Spinal cord (tissue), 10 donors: Measurements from ENCODE around the gene COL20A1. TPM values are rescaled to one million over a fixed set of nuclear protein-coding genes. Genes with fewer than 3 reads are reported as not detected.
A peak's percentile ranks its signal among the peaks of the same experiment; 100 is the strongest.

Experiments used
- DNase-seq, 6 donors: peaks; one replicate each; pipeline versions ENCODE4 v3.0.0 to v3.0.0-alpha.2; 2013 to 2015; ENCODE audit warnings: low spot score in 6 of 6, low read depth in 4 of 6
- H3K27ac ChIP-seq: one replicate; pipeline ENCODE4 v1.5.1; 2013; ENCODE audit warnings: low read depth, low read length, control low read depth
- H3K27me3 ChIP-seq: one replicate; pipeline ENCODE4 v1.6.1; 2013; ENCODE audit warnings: low read length; ENCODE audit not compliant: control insufficient read depth, insufficient read depth
- H3K36me3 ChIP-seq: one replicate; pipeline ENCODE4 v1.6.1; 2013; ENCODE audit warnings: low read length; ENCODE audit not compliant: control insufficient read depth, insufficient read depth
- H3K4me1 ChIP-seq: one replicate; pipeline ENCODE4 v1.6.1; 2013; ENCODE audit warnings: low read length; ENCODE audit not compliant: control insufficient read depth, insufficient read depth
- H3K4me3 ChIP-seq: one replicate; pipeline ENCODE4 v1.5.1; 2013; ENCODE audit warnings: low read depth, low read length, control low read depth
- H3K9me3 ChIP-seq: one replicate; pipeline ENCODE4 v1.6.1; 2013; ENCODE audit warnings: low read length; ENCODE audit not compliant: control insufficient read depth, insufficient read depth
- WGBS: methylation state at CpG from one replicate; pipeline ENCODE4 v1.1.5; 2013; ENCODE audit warnings: missing lambda C conversion rate; ENCODE audit not compliant: insufficient coverage; 5-methylcytosine and 5-hydroxymethylcytosine counted together
- polyA plus RNA-seq, 2 donors: library from polyadenylated mRNA; unstranded; fragments of 120-200 nt; gene quantifications; one replicate each; pipeline ENCODE4 v1.2.1, GENCODE V29; 2013; ENCODE audit not compliant: insufficient read length in 2 of 2
- total RNA-seq, 2 donors: library from RNA; depleted of rRNA in 1 of 2; stranded (reverse); fragments of 120-200 nt in 1 of 2; fragments of >200 nt in 1 of 2; gene quantifications; one replicate each; pipeline versions ENCODE4 v1.2.3 to v1.2.4, GENCODE V29; 2013 to 2014
- donor health status: healthy.

COL20A1 gene
- total and polyA plus RNA-seq, 4 donors = 10.3 to 50.9 (median 32.2) TPM

DNA sequence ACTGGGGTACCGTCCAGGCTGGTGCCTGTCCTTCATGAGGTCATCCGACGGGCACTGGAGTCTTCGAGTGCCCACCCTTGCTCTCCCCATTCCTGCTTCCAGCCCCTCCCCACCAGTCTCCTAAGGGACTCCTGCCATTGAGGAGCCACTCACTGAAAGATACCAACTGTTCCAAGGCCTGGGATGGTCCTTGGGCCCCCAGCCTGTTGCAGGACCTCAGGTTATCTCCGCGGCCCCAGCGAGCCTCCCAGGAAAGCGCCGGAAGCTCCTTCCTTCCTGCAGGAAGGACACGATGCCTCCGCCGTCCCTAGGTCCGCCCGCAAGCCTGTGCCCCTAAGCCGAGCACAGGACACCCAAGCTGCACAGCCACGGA lies 39.9 kb upstream of the COL20A1 start:
- Histone ChIP-seq H3K27ac (peak overlapping the region; percentile 85), H3K36me3 (peaks cover 38% of the 10 kb centered on the region), H3K27me3 (peaks cover 8% of the 10 kb centered on the region), H3K9me3 (no peaks in the 10 kb centered on the region), H3K4me1 (peaks cover 88% of the 10 kb centered on the region), H3K4me3 (peak overlapping the region; percentile 54)
- WGBS = 8% methylated on average over 16 of the region's 16 CpGs
- peak in 2 of 6 donors; percentile 36 to 38 for DNase-seq

DNA sequence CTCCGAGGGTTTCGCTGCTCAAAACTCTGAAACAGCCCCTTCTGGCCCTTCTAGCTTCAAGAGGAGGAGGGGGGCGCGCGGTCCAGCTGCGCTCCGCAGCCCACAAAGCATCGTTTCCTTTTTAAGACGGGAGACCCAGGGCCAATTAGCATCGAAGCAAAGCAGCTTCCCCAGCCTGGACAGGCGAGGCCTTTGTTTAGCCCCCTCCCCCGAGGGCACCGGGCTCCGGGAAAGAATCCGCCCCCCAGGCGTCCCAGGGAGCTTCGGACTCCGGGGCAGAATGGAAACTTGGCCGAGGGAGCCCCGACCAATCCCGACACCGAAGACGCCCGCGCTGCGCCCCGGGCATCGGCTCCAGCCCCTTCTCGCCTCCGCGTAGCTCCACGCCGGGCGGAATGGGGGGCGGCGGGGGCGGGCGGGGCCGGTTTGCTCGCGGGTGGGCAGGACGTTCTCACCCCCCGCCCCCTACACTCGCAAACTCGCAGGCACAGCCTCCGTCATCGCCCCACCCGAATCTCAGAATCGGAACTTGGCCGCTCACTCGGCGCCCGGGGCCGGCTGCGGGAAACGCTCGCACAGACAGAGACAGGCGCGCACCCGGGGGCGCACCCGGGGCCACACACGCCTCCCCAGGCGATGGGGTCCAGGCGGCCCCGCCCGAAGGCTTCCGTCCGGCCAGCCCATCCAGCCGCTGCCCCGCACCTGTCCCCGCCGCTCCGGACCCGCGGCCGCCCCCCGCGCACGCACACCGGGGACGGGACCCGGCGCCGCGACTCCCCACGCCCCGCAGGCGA lies 39.4 kb upstream of the COL20A1 start:
- peaks cover 88% of the 10 kb centered on the region for H3K4me1 ChIP-seq

DNA sequence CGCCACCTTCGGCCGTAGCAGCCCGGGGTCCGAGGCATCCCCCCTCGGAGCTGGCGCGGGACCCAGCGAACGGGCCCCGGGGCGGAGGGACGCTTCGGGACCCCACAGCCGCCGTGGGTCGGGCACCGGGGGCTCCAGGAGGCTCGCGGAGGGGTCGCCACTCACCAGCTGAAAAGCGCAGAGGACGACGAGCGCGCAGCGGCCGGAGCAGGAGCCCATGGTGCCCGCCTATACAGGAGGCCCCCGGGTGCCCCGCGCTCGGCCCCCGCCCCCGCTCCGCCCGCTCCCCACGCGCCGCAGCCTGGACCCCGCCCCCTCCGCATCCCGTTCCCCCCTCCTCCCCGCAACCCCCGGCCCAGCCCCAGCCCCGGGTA lies 38.8 kb upstream of the COL20A1 start, which contains the start of gene NKAIN4:
NKAIN4 (minus strand) TSS at position 232 of the 374 bp plus-strand sequence; CDS start at position 219, 13 bp downstream.
- peak in 1 of 6 donors; percentile 73 for DNase-seq
- Histone ChIP-seq H3K9me3 (no peaks in the 10 kb centered on the region), H3K36me3 (peaks cover 26% of the 10 kb centered on the region), H3K4me1 (peaks cover 88% of the 10 kb centered on the region), H3K27ac (peak within 1 kb of the TSS; percentile 85), H3K27me3 (peaks cover 8% of the 10 kb centered on the region), H3K4me3 (peak within 1 kb of the TSS; percentile 54)
- under 1% methylated on average over 30 of the region's 46 CpGs for WGBS

More for the DNA sequence above, 39.4 kb upstream of the COL20A1 start:
- H3K4me3 ChIP-seq = peak overlapping the region; percentile 54
- no peaks in the 10 kb centered on the region for H3K9me3 ChIP-seq
- under 1% methylated on average over 88 of the region's 89 CpGs for WGBS
- peaks cover 32% of the 10 kb centered on the region for H3K36me3 ChIP-seq
- H3K27me3 ChIP-seq = peaks cover 8% of the 10 kb centered on the region
- peak overlapping the region; percentile 85 for H3K27ac ChIP-seq
- DNase-seq = peak in 2 of 6 donors; percentile 86 to 87

- Histone ChIP-seq H3K27me3 (peaks cover 8% of the 10 kb centered on the region), H3K4me3 (peak overlapping the region; percentile 32), H3K36me3 (peaks cover 22% of the 10 kb centered on the region), H3K9me3 (no peaks in the 10 kb centered on the region), H3K27ac (peak overlapping the region; percentile 57), H3K4me1 (peaks cover 88% of the 10 kb centered on the region)
- WGBS = 9% methylated on average over 56 of the region's 56 CpGs
- DNase-seq = peak in 1 of 6 donors; percentile 68
These were observed 38.2 kb upstream of the COL20A1 start for GRCh38 chr20:63254606-63255384.

GRCh38 chr20:63255931-63256704 lies 36.9 kb upstream of the COL20A1 start:
- no peak overlapping the region for H3K4me3 ChIP-seq
- no peaks in the 10 kb centered on the region for H3K9me3 ChIP-seq
- H3K4me1 ChIP-seq = peaks cover 90% of the 10 kb centered on the region
- no peak for DNase-seq
- peaks cover 8% of the 10 kb centered on the region for H3K27me3 ChIP-seq
- peaks cover 19% of the 10 kb centered on the region for H3K36me3 ChIP-seq
- H3K27ac ChIP-seq = no peak overlapping the region
- 67% methylated on average over 26 of the region's 31 CpGs for WGBS

- no peaks in the 10 kb centered on the region for H3K9me3 ChIP-seq
- peaks cover 8% of the 10 kb centered on the region for H3K27me3 ChIP-seq
- H3K4me3 ChIP-seq = no peak overlapping the region
- H3K36me3 ChIP-seq = peaks cover 19% of the 10 kb centered on the region
- no peak for DNase-seq
- 98% methylated on average over 4 of the region's 4 CpGs for WGBS
- H3K4me1 ChIP-seq = peaks cover 91% of the 10 kb centered on the region
- no peak overlapping the region for H3K27ac ChIP-seq
These were observed 36.0 kb upstream of the COL20A1 start for GRCh38 chr20:63256954-63257353.

DNA sequence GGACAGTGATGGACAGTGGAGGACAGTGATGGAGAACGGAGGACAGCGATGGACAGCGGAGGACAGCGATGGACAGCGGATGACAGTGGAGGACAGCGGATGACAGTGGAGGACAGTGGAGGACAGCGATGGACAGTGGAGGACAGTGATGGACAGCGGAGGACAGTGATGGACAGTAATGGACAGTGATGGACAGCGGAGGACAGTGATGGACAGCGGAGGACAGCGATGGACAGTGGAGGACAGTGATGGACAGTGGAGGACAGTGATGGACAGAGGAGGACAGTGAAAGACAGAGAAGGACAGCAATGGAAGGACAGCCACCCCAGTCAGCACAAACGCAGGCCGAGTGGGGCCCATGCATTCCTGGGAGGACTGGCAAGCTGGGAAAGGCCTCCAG lies 35.4 kb upstream of the COL20A1 start:
- no peak overlapping the region for H3K4me3 ChIP-seq
- peaks cover 19% of the 10 kb centered on the region for H3K36me3 ChIP-seq
- peak overlapping the region; percentile 49 for H3K27ac ChIP-seq
- H3K9me3 ChIP-seq = no peaks in the 10 kb centered on the region
- DNase-seq = no peak
- 88% methylated on average over 12 of the region's 13 CpGs for WGBS
- H3K27me3 ChIP-seq = peaks cover 8% of the 10 kb centered on the region
- peaks cover 91% of the 10 kb centered on the region for H3K4me1 ChIP-seq

- H3K36me3 ChIP-seq = peaks cover 19% of the 10 kb centered on the region
- WGBS = 14% methylated on average over 8 of the region's 8 CpGs
- H3K9me3 ChIP-seq = no peaks in the 10 kb centered on the region
- DNase-seq = peak in 2 of 6 donors; percentile 83 to 85
- peaks cover 85% of the 10 kb centered on the region for H3K4me1 ChIP-seq
- peak overlapping the region; percentile 49 for H3K27ac ChIP-seq
- H3K27me3 ChIP-seq = peaks cover 4% of the 10 kb centered on the region
- no peak overlapping the region for H3K4me3 ChIP-seq
These were observed 34.2 kb upstream of the COL20A1 start for GRCh38 chr20:63258781-63259180.

- no peak overlapping the region for H3K27ac ChIP-seq
- no peaks in the 10 kb centered on the region for H3K9me3 ChIP-seq
- no peak overlapping the region for H3K4me3 ChIP-seq
- no peak for DNase-seq
- H3K36me3 ChIP-seq = peaks cover 18% of the 10 kb centered on the region
- 76% methylated on average over 18 of the region's 25 CpGs for WGBS
- peaks cover 2% of the 10 kb centered on the region for H3K27me3 ChIP-seq
- H3K4me1 ChIP-seq = peaks cover 92% of the 10 kb centered on the region
These were observed 33.1 kb upstream of the COL20A1 start for GRCh38 chr20:63259734-63260460.
